ENCODE measurements around the gene TRIM62. TPM values are rescaled to one million over a fixed set of nuclear protein-coding genes. Genes with fewer than 3 reads are reported as not detected.
A peak's percentile ranks its signal among the peaks of the same experiment; 100 is the strongest.

TRIM62 gene
- polyA plus RNA-seq, 1 experiment = 4.5 TPM

GRCh38 chr1:33186936-33187335 lies 5.1 kb upstream of the TRIM62 start:
- H3K9me3 ChIP-seq (ENCODE audit: control insufficient read depth, insufficient read depth, low read length) = no peaks in the 10 kb centered on the region
- no peak overlapping the region for H3K27ac ChIP-seq (ENCODE audit: low read depth, low read length)
- H3K27me3 ChIP-seq (ENCODE audit: control insufficient read depth, insufficient read depth, low read length) = no peaks in the 10 kb centered on the region
- CTCF ChIA-PET = no interaction called here
- no peak overlapping the region for H3K4me3 ChIP-seq (ENCODE audit: low read depth, low read length)
- POLR2A ChIA-PET = no interaction called here
- no peak for DNase-seq (ENCODE audit: low read depth, low spot score)
- no peak for TF ChIP-seq CTCF (IDR thresholded peaks at IDR 0.05; ENCODE audit: low read depth, low read length)

GRCh38 chr1:33185541-33185940 lies 3.7 kb upstream of the TRIM62 start:
- H3K27ac ChIP-seq (ENCODE audit: low read depth, low read length) = no peak overlapping the region
- CTCF ChIA-PET = no interaction called here
- POLR2A ChIA-PET = no interaction called here

GRCh38 chr1:33183306-33183705 lies 1.5 kb upstream of the TRIM62 start:
- no peaks in the 10 kb centered on the region for H3K27me3 ChIP-seq (ENCODE audit: control insufficient read depth, insufficient read depth, low read length)
- ChIA-PET CTCF (no interaction called here), POLR2A (no interaction called here)
- no peak overlapping the region for H3K27ac ChIP-seq (ENCODE audit: low read depth, low read length)
- TF ChIP-seq CTCF (IDR thresholded peaks at IDR 0.05; ENCODE audit: low read depth, low read length) = no peak
- H3K9me3 ChIP-seq (ENCODE audit: control insufficient read depth, insufficient read depth, low read length) = no peaks in the 10 kb centered on the region; the same call in 1 of the 2 replicates
- no peak overlapping the region for H3K4me3 ChIP-seq (ENCODE audit: low read depth, low read length)
- no peak for DNase-seq (ENCODE audit: low read depth, low spot score)

More at GRCh38 chr1:33185541-33185940, 3.7 kb upstream of the TRIM62 start:
- H3K27me3 ChIP-seq (ENCODE audit: control insufficient read depth, insufficient read depth, low read length) = no peaks in the 10 kb centered on the region
- DNase-seq (ENCODE audit: low read depth, low spot score) = no peak
- H3K9me3 ChIP-seq (ENCODE audit: control insufficient read depth, insufficient read depth, low read length) = no peaks in the 10 kb centered on the region; the same call in 1 of the 2 replicates
- no peak for TF ChIP-seq CTCF (IDR thresholded peaks at IDR 0.05; ENCODE audit: low read depth, low read length)
- no peak overlapping the region for H3K4me3 ChIP-seq (ENCODE audit: low read depth, low read length)

- Histone ChIP-seq H3K9me3 (ENCODE audit: control insufficient read depth, insufficient read depth, low read length) (no peaks in the 10 kb centered on the region; the same call in 1 of the 2 replicates), H3K27ac (ENCODE audit: low read depth, low read length) (no peak overlapping the region), H3K27me3 (ENCODE audit: control insufficient read depth, insufficient read depth, low read length) (no peaks in the 10 kb centered on the region), H3K4me3 (ENCODE audit: low read depth, low read length) (no peak overlapping the region)
- POLR2A ChIA-PET = no interaction called here
- DNase-seq (ENCODE audit: low read depth, low spot score) = no peak
- TF ChIP-seq CTCF (IDR thresholded peaks at IDR 0.05; ENCODE audit: low read depth, low read length) = no peak
- CTCF ChIA-PET = no interaction called here
Measured at GRCh38 chr1:33182896-33183295, 1.1 kb upstream of the TRIM62 start.

GRCh38 chr1:33182401-33182841 lies 578 bp upstream of the TRIM62 start:
- no peak for TF ChIP-seq CTCF (IDR thresholded peaks at IDR 0.05; ENCODE audit: low read depth, low read length)
- ChIA-PET CTCF (interaction anchor here (0.6 to 1.9 kb wide), 4 partner anchors 34 to 113 kb away, joined by 3 to 20 read pairs (median 4); no protein-coding TSS in a partner anchor), POLR2A (interaction anchor here (0.5 to 2.2 kb wide), 10 partner anchors 10 to 304 kb away, joined by 3 to 8 read pairs (median 5); no protein-coding TSS in a partner anchor)
- Histone ChIP-seq H3K4me3 (ENCODE audit: low read depth, low read length) (peak overlapping the region; percentile 85), H3K9me3 (ENCODE audit: control insufficient read depth, insufficient read depth, low read length) (no peaks in the 10 kb centered on the region; the same call in 1 of the 2 replicates), H3K27ac (ENCODE audit: low read depth, low read length) (peak overlapping the region; percentile 57), H3K27me3 (ENCODE audit: control insufficient read depth, insufficient read depth, low read length) (no peaks in the 10 kb centered on the region)
- DNase-seq (ENCODE audit: low read depth, low spot score) = peak; percentile 32
